H1 (cell line): ENCODE results near the gene SLC35F3. TPM values are rescaled to one million over a fixed set of nuclear protein-coding genes. Genes with fewer than 3 reads are reported as not detected.

Experiments
- CTCF ChIA-PET: fragments of 300-600 bp; sonication (Branson Sonifier 250); formaldehyde crosslinking; loops from one replicate; lab custom pipeline; 2021; ENCODE audit not compliant: partially characterized antibody; lab: Charles Lee
- POLR2A ChIA-PET: fragments of 300-600 bp; sonication (Branson Sonifier 250); formaldehyde crosslinking; loops from one replicate; lab custom pipeline; 2021; ENCODE audit warnings: inconsistent platforms; ENCODE audit not compliant: partially characterized antibody; lab: Charles Lee
- DNase-seq, 2 experiments: peaks; one replicate each; pipeline versions ENCODE4 v3.0.0 to v3.0.0-alpha.2; 2010 to 2022; ENCODE audit warnings: low spot score in 2 of 2, low read depth in 1 of 2, mixed read lengths in 1 of 2
- FAIRE-seq: peaks from 2 replicates; lab custom pipeline; 2011; peaks lifted over from hg19 to GRCh38; lab: Jason Lieb, UNC
- H2AFZ ChIP-seq: 2 replicates; pipeline ENCODE4 v1.8.1; 2012; ENCODE audit warnings: low read length, inconsistent platforms
- H2AK5ac ChIP-seq: 2 replicates; pipeline ENCODE4 v1.6.1; 2013; ENCODE audit warnings: low read depth, low read length
- H2BK120ac ChIP-seq: replicated peaks from 2 replicates; pipeline ENCODE3; 2013; ENCODE audit warnings: low read depth, low read length, inconsistent platforms
- H2BK12ac ChIP-seq: 2 replicates; pipeline ENCODE4 v1.6.1; 2013; ENCODE audit warnings: low read depth, low read length
- H2BK15ac ChIP-seq: 2 replicates; pipeline ENCODE4 v1.6.1; 2013; ENCODE audit warnings: low read length
- H2BK20ac ChIP-seq: 2 replicates; pipeline ENCODE4 v1.6.1; 2013; ENCODE audit warnings: low read length
- H2BK5ac ChIP-seq: 2 replicates; pipeline ENCODE4 v1.6.1; 2013; ENCODE audit warnings: low read depth, low read length
- H3K14ac ChIP-seq: 2 replicates; pipeline ENCODE4 v1.6.1; 2013; ENCODE audit warnings: inconsistent platforms; ENCODE audit not compliant: insufficient read length
- H3K18ac ChIP-seq: 2 replicates; pipeline ENCODE4 v1.6.1; 2013; ENCODE audit warnings: low read length; ENCODE audit errors: extremely low read depth
- H3K23ac ChIP-seq: 2 replicates; pipeline ENCODE4 v1.6.1; 2013; ENCODE audit warnings: inconsistent platforms; ENCODE audit not compliant: insufficient read length
- H3K23me2 ChIP-seq: 2 replicates; pipeline ENCODE4 v1.6.1; 2013; ENCODE audit warnings: low read depth, low read length
- H3K27ac ChIP-seq: 2 replicates; pipeline ENCODE4 v1.6.1; 2011; ENCODE audit warnings: low read depth, low read length, inconsistent platforms
- H3K27me3 ChIP-seq, 4 experiments: replicated peaks in 1 of 4; 1 replicate in 1 of 4; 2 replicates in 3 of 4; pipeline versions ENCODE4 v1.6.1 to v1.8.1; 2011 to 2013; ENCODE audit warnings: low read length in 3 of 4, mild to moderate bottlenecking in 3 of 4, inconsistent platforms in 2 of 4, mixed read lengths in 2 of 4, moderate library complexity in 1 of 4; ENCODE audit not compliant: control insufficient read depth in 3 of 4, insufficient read depth in 3 of 4; ENCODE audit errors: extremely low read depth in 1 of 4
- H3K36me3 ChIP-seq, 4 experiments: 2 replicates each; pipeline versions ENCODE4 v1.6.1 to v1.8.1; 2011 to 2013; ENCODE audit warnings: mild to moderate bottlenecking in 4 of 4, low read length in 3 of 4, moderate library complexity in 2 of 4, control low read depth in 1 of 4, inconsistent platforms in 1 of 4; ENCODE audit not compliant: insufficient read depth in 4 of 4, control insufficient read depth in 2 of 4
- H3K4ac ChIP-seq: replicated peaks from 2 replicates; pipeline ENCODE3; 2013; ENCODE audit warnings: low read length, low read depth, mixed read lengths, inconsistent platforms; ENCODE audit not compliant: insufficient read length
- H3K4me1 ChIP-seq, 4 experiments: replicated peaks in 1 of 4; 1 replicate in 1 of 4; 2 replicates in 3 of 4; pipeline versions ENCODE4 v1.6.1 to v1.8.1; 2011 to 2013; ENCODE audit warnings: low read length in 3 of 4, inconsistent platforms in 2 of 4, mixed read lengths in 1 of 4; ENCODE audit not compliant: insufficient read depth in 4 of 4, control insufficient read depth in 3 of 4
- H3K4me2 ChIP-seq, 2 experiments: 2 replicates each; pipeline versions ENCODE4 v1.6.1 to v1.8.1; 2011 to 2013; ENCODE audit warnings: low read depth in 2 of 2, low read length in 2 of 2, control low read depth in 1 of 2, inconsistent platforms in 1 of 2, mild to moderate bottlenecking in 1 of 2; ENCODE audit not compliant: insufficient read depth in 1 of 2
- H3K4me3 ChIP-seq, 4 experiments: fragments of 200-600, 300-600 bp in 1 of 4; sonication (generic), shearing (Covaris generic), sonication (Bioruptor Twin) in 1 of 4; 2 replicates each; pipeline versions ENCODE4 v1.5.1 to v1.8.1; 2011 to 2016; ENCODE audit warnings: low read length in 4 of 4, low read depth in 3 of 4, control low read depth in 2 of 4, inconsistent platforms in 2 of 4, mild to moderate bottlenecking in 2 of 4, mixed read lengths in 1 of 4, moderate library complexity in 1 of 4; ENCODE audit not compliant: insufficient read depth in 2 of 4; ENCODE audit errors: extremely low read depth in 1 of 4
- H3K56ac ChIP-seq: replicated peaks from 2 replicates; pipeline ENCODE3; 2013; ENCODE audit warnings: low read depth, mild to moderate bottlenecking, mixed read lengths, low read length, inconsistent platforms; ENCODE audit not compliant: insufficient read length
- H3K79me1 ChIP-seq: 2 replicates; pipeline ENCODE4 v1.6.1; 2013; ENCODE audit warnings: low read depth, low read length, control low read depth
- H3K79me2 ChIP-seq, 2 experiments: 2 replicates each; pipeline versions ENCODE4 v1.6.1 to v1.8.1; 2012 to 2013; ENCODE audit warnings: low read length in 2 of 2, mild to moderate bottlenecking in 2 of 2, inconsistent platforms in 1 of 2; ENCODE audit not compliant: insufficient read depth in 2 of 2, control insufficient read depth in 1 of 2
- H3K9ac ChIP-seq, 4 experiments: replicated peaks in 1 of 4; 1 replicate in 1 of 4; 2 replicates in 3 of 4; pipeline versions ENCODE4 v1.6.1 to v1.8.1; 2011 to 2013; ENCODE audit warnings: low read depth in 3 of 4, low read length in 3 of 4, control low read depth in 2 of 4, mild to moderate bottlenecking in 2 of 4, moderate library complexity in 2 of 4, inconsistent platforms in 1 of 4; ENCODE audit errors: extremely low read depth in 1 of 4
- H3K9me3 ChIP-seq, 2 experiments: 2 replicates each; pipeline versions ENCODE4 v1.6.1 to v1.8.1; 2012 to 2013; ENCODE audit warnings: mild to moderate bottlenecking in 2 of 2, moderate library complexity in 2 of 2, control low read depth in 1 of 2, inconsistent platforms in 1 of 2, low read depth in 1 of 2, low read length in 1 of 2, mixed read lengths in 1 of 2; ENCODE audit not compliant: insufficient read depth in 2 of 2
- H4K20me1 ChIP-seq, 2 experiments: replicated peaks in 1 of 2; 2 replicates each; pipeline versions ENCODE3 to v1.8.1; 2011 to 2013; ENCODE audit warnings: inconsistent platforms in 2 of 2, low read length in 2 of 2, mild to moderate bottlenecking in 1 of 2; ENCODE audit not compliant: insufficient read depth in 2 of 2, control insufficient read depth in 1 of 2
- H4K5ac ChIP-seq: 2 replicates; pipeline ENCODE4 v1.6.1; 2013; ENCODE audit warnings: low read length, low read depth, mixed read lengths, inconsistent platforms; ENCODE audit not compliant: insufficient read length
- H4K8ac ChIP-seq: 2 replicates; pipeline ENCODE4 v1.8.0; 2013; ENCODE audit warnings: mild to moderate bottlenecking, moderate library complexity, low read length, inconsistent platforms; ENCODE audit not compliant: insufficient read depth; ENCODE audit errors: extremely low read depth
- H4K91ac ChIP-seq: replicated peaks from 2 replicates; pipeline ENCODE3; 2013; ENCODE audit warnings: low read length, mixed read lengths, inconsistent platforms; ENCODE audit not compliant: insufficient read length
- ATF3 ChIP-seq: IDR thresholded peaks from 2 replicates; pipeline ENCODE4 v1.6.1; 2011; ENCODE audit warnings: low read depth, mild to moderate bottlenecking, low read length; ENCODE audit not compliant: insufficient read depth
- EGR1 ChIP-seq: IDR thresholded peaks from 2 replicates; pipeline ENCODE4 v1.6.1; 2011; ENCODE audit warnings: low read depth, low read length, borderline replicate concordance
- EZH2 ChIP-seq: fragments of 200-600 bp; sonication (generic); IDR thresholded peaks from 2 replicates; pipeline ENCODE4 v1.7.1; 2012; ENCODE audit warnings: low read depth, mild to moderate bottlenecking, moderate library complexity, low read length, inconsistent platforms; ENCODE audit not compliant: severe bottlenecking
- KDM1A ChIP-seq: fragments of 200-600, 300-600 bp; sonication (generic); IDR thresholded peaks from 2 replicates; pipeline ENCODE4 v1.7.1; 2016; ENCODE audit warnings: mild to moderate bottlenecking, low read length, borderline replicate concordance
- SAP30 ChIP-seq: fragments of 300-600 bp; sonication (generic); IDR thresholded peaks from 2 replicates; pipeline ENCODE4 v1.7.1; 2012; ENCODE audit warnings: low read length, moderate library complexity, mild to moderate bottlenecking, inconsistent platforms; ENCODE audit not compliant: insufficient read depth, insufficient replicate concordance
- TAF7 ChIP-seq: optimal IDR thresholded peaks from 2 replicates; pipeline ENCODE3; 2011; ENCODE audit warnings: low read depth, mild to moderate bottlenecking, inconsistent platforms, low read length, moderate library complexity, borderline replicate concordance
- WGBS, 2 experiments: shearing (Covaris generic) in 1 of 2; methylation state at CpG; one replicate each; pipeline versions ENCODE4 v1.1.6 to v1.1.7; 2013 to 2015; ENCODE audit warnings: low lambda C conversion rate in 2 of 2, mixed read lengths in 2 of 2, inconsistent platforms in 1 of 2, low coverage in 1 of 2, missing lambda C conversion rate in 1 of 2; ENCODE audit not compliant: insufficient replicate concordance in 2 of 2, insufficient coverage in 1 of 2, insufficient read length in 1 of 2; ENCODE audit errors: extremely low coverage in 1 of 2, missing lambda C conversion rate in 1 of 2; 5-methylcytosine and 5-hydroxymethylcytosine counted together
- polyA plus RNA-seq, 7 experiments: library from polyadenylated mRNA; depleted of rRNA in 3 of 7; stranded (reverse) in 5 of 7; unstranded in 2 of 7; fragments of >200 nt in 5 of 7; fragments of 200-250 nt in 2 of 7; gene quantifications; 1 replicate in 5 of 7; 2 replicates in 1 of 7; 4 replicates in 1 of 7; pipeline versions ENCODE4 v1.2.1 to v1.2.3, GENCODE V29; 2011 to 2013; ENCODE audit warnings: missing spikeins in 2 of 7, mixed read lengths in 2 of 7
- total RNA-seq: library from RNA; stranded (reverse); fragmentation: NEBNext Ultra II Directional; extraction: Animal tissue kit (Norgen Biotek cat#: 25700); gene quantifications from 2 replicates; pipeline ENCODE4 v1.2.1, GENCODE V29; 2021

The SLC35F3 gene
- total and polyA plus RNA-seq, 2 of the 8 experiments (the other 6 are each of a cell fraction or from before 2014, with no cell fraction given), result 0.78 to 1.2 TPM

GRCh38 chr1:234348964-234349363 lies 444.5 kb downstream of the SLC35F3 start:
- Histone ChIP-seq H2BK12ac (no peak overlapping the region), H2BK120ac (no peak overlapping the region), H3K4me2 (no peak overlapping the region), H3K79me1 (no peaks in the 10 kb centered on the region), H4K20me1 (no peaks in the 10 kb centered on the region), H3K18ac (no peak overlapping the region), H3K14ac (no peak overlapping the region), H3K79me2 (no peaks in the 10 kb centered on the region), H3K4me1 (no peaks in the 10 kb centered on the region), H3K27ac (no peak overlapping the region), H2BK5ac (no peak overlapping the region), H3K9ac (no peak overlapping the region), H2BK20ac (no peak overlapping the region), H3K4ac (no peak overlapping the region), H2AK5ac (no peak overlapping the region)
- POLR2A ChIA-PET, result no interaction called here
- WGBS, 2 experiments, result 89% methylated on average over 4 of the region's 4 CpGs; no CpG with 5 or more reads in 1 of the 2 experiments
- DNase-seq, result no peak
- CTCF ChIA-PET, result no interaction called here
- TF ChIP-seq KDM1A, result no peak
- TF ChIP-seq TAF7, result no peak
- no peak for TF ChIP-seq ATF3
- no peak for TF ChIP-seq EGR1
- TF ChIP-seq SAP30, result no peak
- TF ChIP-seq EZH2, result no peak
- TF ChIP-seq, all 59 proteins: peak for 0
- Histone ChIP-seq H3K23ac (no peak overlapping the region), H2AFZ (no peak overlapping the region), H3K36me3 (no peaks in the 10 kb centered on the region), H3K9me3 (no peaks in the 10 kb centered on the region), H4K8ac (no peak overlapping the region), H3K27me3 (no peaks in the 10 kb centered on the region), H3K23me2 (no peaks in the 10 kb centered on the region), H4K5ac (no peak overlapping the region), H2BK15ac (no peak overlapping the region), H4K91ac (no peak overlapping the region), H3K56ac (no peak overlapping the region), H3K4me3 (no peak overlapping the region)
- no peak for FAIRE-seq
